Measurements from ENCODE around the gene VPS37B. TPM values are rescaled to one million over a fixed set of nuclear protein-coding genes. Genes with fewer than 3 reads are reported as not detected.

VPS37B gene
- polyA plus RNA-seq, 1 of the 3 experiments (the other 2 are of a cell fraction) = 41.1 TPM

DNA sequence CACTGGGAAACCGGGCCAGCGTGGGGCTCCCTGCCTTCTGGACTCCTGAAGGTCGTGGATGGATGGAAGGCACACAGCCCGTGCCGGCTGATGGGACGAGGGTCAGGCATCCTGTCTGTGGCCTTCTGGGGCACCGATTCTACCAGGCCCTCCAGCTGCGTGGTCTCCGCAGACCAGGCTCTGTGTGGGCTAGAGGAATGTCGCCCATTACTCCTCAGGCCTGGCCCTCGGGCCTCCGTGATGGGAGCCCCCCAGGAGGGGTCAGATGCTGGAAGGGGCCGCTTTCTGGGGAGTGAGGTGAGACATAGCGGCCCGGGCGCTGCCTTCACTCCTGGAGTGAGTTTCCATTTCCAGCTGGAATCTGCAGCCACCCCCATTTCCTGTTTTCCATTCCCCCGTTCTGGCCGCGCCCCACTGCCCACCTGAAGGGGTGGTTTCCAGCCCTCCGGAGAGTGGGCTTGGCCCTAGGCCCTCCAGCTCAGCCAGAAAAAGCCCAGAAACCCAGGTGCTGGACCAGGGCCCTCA, 33.8 kb downstream of the VPS37B start:
- peak; percentile 27 for DNase-seq
- Histone ChIP-seq H4K20me1 (ENCODE audit: insufficient read depth) (no peaks in the 10 kb centered on the region), H3K79me2 (ENCODE audit: insufficient read depth) (no peaks in the 10 kb centered on the region), H3K9me2 (no peaks in the 10 kb centered on the region), H3F3A (replicated peaks; ENCODE audit: insufficient read depth) (no peaks in the 10 kb centered on the region), H3K36me3 (replicated peaks in 1 of 2; ENCODE audit: control insufficient read depth in 1 of 2, insufficient read depth in 2 of 2, low read length in 1 of 2) (peaks cover 0 to 37% of the 10 kb centered on the region in 2 experiments), H3K9me3 (no peaks in the 10 kb centered on the region), H3K4me1 (ENCODE audit: control insufficient read depth in 1 of 2, insufficient read depth in 2 of 2, low read depth in 1 of 2, low read length in 1 of 2) (peaks cover 0 to 9% of the 10 kb centered on the region in 2 experiments; a peak in 1 of 4 replicates), H3K27me3 (ENCODE audit: insufficient read depth) (no peaks in the 10 kb centered on the region), H3K4me3 (ENCODE audit: low read depth in 2 of 2, low read length in 1 of 2) (no peak overlapping the region), H3K9ac (no peak overlapping the region), H3K4me2 (no peak overlapping the region), H3K27ac (ENCODE audit: low read depth in 2 of 2, low read length in 1 of 2) (no peak overlapping the region; a peak in 1 of 4 replicates), H2AFZ (ENCODE audit: low read depth) (no peak overlapping the region)
- TF ChIP-seq, protein P1, sequence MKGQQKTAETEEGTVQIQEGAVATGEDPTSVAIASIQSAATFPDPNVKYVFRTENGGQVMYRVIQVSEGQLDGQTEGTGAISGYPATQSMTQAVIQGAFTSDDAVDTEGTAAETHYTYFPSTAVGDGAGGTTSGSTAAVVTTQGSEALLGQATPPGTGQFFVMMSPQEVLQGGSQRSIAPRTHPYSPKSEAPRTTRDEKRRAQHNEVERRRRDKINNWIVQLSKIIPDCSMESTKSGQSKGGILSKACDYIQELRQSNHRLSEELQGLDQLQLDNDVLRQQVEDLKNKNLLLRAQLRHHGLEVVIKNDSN (IDR thresholded peaks at IDR 0.05; ENCODE audit: borderline replicate concordance, low read depth) = no peak
- TF ChIP-seq, protein P2, sequence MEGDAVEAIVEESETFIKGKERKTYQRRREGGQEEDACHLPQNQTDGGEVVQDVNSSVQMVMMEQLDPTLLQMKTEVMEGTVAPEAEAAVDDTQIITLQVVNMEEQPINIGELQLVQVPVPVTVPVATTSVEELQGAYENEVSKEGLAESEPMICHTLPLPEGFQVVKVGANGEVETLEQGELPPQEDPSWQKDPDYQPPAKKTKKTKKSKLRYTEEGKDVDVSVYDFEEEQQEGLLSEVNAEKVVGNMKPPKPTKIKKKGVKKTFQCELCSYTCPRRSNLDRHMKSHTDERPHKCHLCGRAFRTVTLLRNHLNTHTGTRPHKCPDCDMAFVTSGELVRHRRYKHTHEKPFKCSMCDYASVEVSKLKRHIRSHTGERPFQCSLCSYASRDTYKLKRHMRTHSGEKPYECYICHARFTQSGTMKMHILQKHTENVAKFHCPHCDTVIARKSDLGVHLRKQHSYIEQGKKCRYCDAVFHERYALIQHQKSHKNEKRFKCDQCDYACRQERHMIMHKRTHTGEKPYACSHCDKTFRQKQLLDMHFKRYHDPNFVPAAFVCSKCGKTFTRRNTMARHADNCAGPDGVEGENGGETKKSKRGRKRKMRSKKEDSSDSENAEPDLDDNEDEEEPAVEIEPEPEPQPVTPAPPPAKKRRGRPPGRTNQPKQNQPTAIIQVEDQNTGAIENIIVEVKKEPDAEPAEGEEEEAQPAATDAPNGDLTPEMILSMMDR (IDR thresholded peaks at IDR 0.05) = no peak
- TF ChIP-seq NFIC (IDR thresholded peaks at IDR 0.05; ENCODE audit: borderline replicate concordance) (no peak), POLR2AphosphoS5 (IDR thresholded peaks at IDR 0.05; ENCODE audit: low read depth, low read length) (no peak), FOXM1 (IDR thresholded peaks at IDR 0.05; ENCODE audit: low read depth) (no peak), MEF2A (IDR thresholded peaks at IDR 0.05; ENCODE audit: borderline replicate concordance, low read depth) (no peak), TAF1 (IDR thresholded peaks at IDR 0.05; ENCODE audit: borderline replicate concordance, low read depth, low read length) (no peak), RAD21 (IDR thresholded peaks at IDR 0.05; ENCODE audit: low read length) (no peak), CHD2 (IDR thresholded peaks at IDR 0.05; ENCODE audit: low read length, partially characterized antibody) (no peak), ELF1 (IDR thresholded peaks at IDR 0.05) (no peak), EZH2phosphoT487 (IDR thresholded peaks at IDR 0.05; ENCODE audit: borderline replicate concordance, low read depth) (no peak), RXRA (IDR thresholded peaks at IDR 0.05; ENCODE audit: borderline replicate concordance, low read depth) (no peak), MXI1 (IDR thresholded peaks at IDR 0.05; ENCODE audit: low read depth, low read length) (no peak), TCF12 (IDR thresholded peaks at IDR 0.05) (no peak), FOXJ3 (CRISPR knock-in tag; IDR thresholded peaks at IDR 0.05) (no peak)
- TF ChIP-seq, protein P3, sequence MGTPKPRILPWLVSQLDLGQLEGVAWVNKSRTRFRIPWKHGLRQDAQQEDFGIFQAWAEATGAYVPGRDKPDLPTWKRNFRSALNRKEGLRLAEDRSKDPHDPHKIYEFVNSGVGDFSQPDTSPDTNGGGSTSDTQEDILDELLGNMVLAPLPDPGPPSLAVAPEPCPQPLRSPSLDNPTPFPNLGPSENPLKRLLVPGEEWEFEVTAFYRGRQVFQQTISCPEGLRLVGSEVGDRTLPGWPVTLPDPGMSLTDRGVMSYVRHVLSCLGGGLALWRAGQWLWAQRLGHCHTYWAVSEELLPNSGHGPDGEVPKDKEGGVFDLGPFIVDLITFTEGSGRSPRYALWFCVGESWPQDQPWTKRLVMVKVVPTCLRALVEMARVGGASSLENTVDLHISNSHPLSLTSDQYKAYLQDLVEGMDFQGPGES (IDR thresholded peaks at IDR 0.05; ENCODE audit: low read depth, low read length) = no peak
- TF ChIP-seq, protein P4, sequence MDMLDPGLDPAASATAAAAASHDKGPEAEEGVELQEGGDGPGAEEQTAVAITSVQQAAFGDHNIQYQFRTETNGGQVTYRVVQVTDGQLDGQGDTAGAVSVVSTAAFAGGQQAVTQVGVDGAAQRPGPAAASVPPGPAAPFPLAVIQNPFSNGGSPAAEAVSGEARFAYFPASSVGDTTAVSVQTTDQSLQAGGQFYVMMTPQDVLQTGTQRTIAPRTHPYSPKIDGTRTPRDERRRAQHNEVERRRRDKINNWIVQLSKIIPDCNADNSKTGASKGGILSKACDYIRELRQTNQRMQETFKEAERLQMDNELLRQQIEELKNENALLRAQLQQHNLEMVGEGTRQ (IDR thresholded peaks at IDR 0.05; ENCODE audit: borderline replicate concordance, low read depth, low read length) = no peak
- TF ChIP-seq, protein P5, sequence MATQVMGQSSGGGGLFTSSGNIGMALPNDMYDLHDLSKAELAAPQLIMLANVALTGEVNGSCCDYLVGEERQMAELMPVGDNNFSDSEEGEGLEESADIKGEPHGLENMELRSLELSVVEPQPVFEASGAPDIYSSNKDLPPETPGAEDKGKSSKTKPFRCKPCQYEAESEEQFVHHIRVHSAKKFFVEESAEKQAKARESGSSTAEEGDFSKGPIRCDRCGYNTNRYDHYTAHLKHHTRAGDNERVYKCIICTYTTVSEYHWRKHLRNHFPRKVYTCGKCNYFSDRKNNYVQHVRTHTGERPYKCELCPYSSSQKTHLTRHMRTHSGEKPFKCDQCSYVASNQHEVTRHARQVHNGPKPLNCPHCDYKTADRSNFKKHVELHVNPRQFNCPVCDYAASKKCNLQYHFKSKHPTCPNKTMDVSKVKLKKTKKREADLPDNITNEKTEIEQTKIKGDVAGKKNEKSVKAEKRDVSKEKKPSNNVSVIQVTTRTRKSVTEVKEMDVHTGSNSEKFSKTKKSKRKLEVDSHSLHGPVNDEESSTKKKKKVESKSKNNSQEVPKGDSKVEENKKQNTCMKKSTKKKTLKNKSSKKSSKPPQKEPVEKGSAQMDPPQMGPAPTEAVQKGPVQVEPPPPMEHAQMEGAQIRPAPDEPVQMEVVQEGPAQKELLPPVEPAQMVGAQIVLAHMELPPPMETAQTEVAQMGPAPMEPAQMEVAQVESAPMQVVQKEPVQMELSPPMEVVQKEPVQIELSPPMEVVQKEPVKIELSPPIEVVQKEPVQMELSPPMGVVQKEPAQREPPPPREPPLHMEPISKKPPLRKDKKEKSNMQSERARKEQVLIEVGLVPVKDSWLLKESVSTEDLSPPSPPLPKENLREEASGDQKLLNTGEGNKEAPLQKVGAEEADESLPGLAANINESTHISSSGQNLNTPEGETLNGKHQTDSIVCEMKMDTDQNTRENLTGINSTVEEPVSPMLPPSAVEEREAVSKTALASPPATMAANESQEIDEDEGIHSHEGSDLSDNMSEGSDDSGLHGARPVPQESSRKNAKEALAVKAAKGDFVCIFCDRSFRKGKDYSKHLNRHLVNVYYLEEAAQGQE (IDR thresholded peaks at IDR 0.05; ENCODE audit: low read depth, low read length) = no peak
- TF ChIP-seq, protein P6, sequence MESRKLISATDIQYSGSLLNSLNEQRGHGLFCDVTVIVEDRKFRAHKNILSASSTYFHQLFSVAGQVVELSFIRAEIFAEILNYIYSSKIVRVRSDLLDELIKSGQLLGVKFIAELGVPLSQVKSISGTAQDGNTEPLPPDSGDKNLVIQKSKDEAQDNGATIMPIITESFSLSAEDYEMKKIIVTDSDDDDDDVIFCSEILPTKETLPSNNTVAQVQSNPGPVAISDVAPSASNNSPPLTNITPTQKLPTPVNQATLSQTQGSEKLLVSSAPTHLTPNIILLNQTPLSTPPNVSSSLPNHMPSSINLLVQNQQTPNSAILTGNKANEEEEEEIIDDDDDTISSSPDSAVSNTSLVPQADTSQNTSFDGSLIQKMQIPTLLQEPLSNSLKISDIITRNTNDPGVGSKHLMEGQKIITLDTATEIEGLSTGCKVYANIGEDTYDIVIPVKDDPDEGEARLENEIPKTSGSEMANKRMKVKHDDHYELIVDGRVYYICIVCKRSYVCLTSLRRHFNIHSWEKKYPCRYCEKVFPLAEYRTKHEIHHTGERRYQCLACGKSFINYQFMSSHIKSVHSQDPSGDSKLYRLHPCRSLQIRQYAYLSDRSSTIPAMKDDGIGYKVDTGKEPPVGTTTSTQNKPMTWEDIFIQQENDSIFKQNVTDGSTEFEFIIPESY (IDR thresholded peaks at IDR 0.05; ENCODE audit: borderline replicate concordance, low read depth) = no peak
- 88% methylated on average over 15 of the region's 20 CpGs for WGBS (ENCODE audit: low lambda C conversion rate)
- ChIA-PET CTCF (interaction anchor here (1.0 to 8.0 kb wide), 10 partner anchors 10 to 376 kb away, joined by 3 to 148 read pairs (median 8); partner anchors contain the start of gene ABCB9), POLR2A (no interaction called here)

Measured in SK-N-SH (cell line).